ENCODE measurements around the gene DCAF4L1. TPM values are rescaled to one million over a fixed set of nuclear protein-coding genes. Genes with fewer than 3 reads are reported as not detected.

The DCAF4L1 gene
- total and polyA plus RNA-seq, 2 of the 4 experiments (the other 2 are of a cell fraction): 0.07 to 0.18 TPM

DNA sequence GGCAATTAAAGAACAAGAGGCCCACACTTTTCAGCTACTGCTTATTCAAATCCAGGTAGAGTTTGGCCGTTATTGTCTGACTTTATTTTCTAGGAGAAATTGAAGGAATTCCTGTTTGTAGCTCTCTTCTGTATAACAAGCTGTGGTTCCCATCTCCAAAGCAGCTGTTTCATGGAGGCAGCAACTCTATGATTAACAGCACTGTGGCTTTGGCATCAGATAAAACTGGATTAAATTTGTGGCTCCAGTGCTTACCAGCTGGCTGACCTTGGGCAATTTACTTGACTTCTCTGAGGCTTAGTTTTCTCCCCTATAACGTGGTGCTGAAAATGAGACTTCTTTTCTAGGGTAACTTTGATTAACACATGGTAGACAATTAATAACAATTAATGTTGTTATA lies 36.9 kb downstream of the DCAF4L1 start:
- Histone ChIP-seq H3K23ac (ENCODE audit: low read depth, low read length) (no peak overlapping the region), H3K27ac (ENCODE audit: insufficient read depth, low read length) (no peak overlapping the region), H2AK5ac (ENCODE audit: low read depth, low read length) (no peak overlapping the region), H3K9ac (ENCODE audit: low read depth, low read length) (no peak overlapping the region), H4K8ac (ENCODE audit: low read depth in 2 of 2, low read length in 2 of 2) (no peak overlapping the region), H4K20me1 (ENCODE audit: insufficient read depth, low read length) (no peaks in the 10 kb centered on the region), H3K79me1 (ENCODE audit: low read depth in 1 of 2, low read length in 2 of 2) (peaks cover 6 to 17% of the 10 kb centered on the region in 2 experiments; a peak in 3 of 4 replicates), H2AK9ac (replicated peaks; ENCODE audit: low read depth, low read length, poor library complexity) (no peak overlapping the region), H2BK120ac (ENCODE audit: low read depth, low read length) (no peak overlapping the region), H3K9me1 (ENCODE audit: insufficient read depth, low read length) (no peaks in the 10 kb centered on the region), H3K18ac (ENCODE audit: low read depth, low read length) (no peak overlapping the region), H3K27me3 (ENCODE audit: control insufficient read depth, insufficient read depth, low read length) (no peaks in the 10 kb centered on the region), H2BK5ac (ENCODE audit: low read depth, low read length, poor library complexity, severe bottlenecking) (no peak overlapping the region), H3K4ac (ENCODE audit: low read depth, low read length) (no peak overlapping the region), H3K36me3 (ENCODE audit: control insufficient read depth, insufficient read depth, low read length) (peaks cover 5% of the 10 kb centered on the region), H3K4me2 (ENCODE audit: low read depth, low read length) (no peak overlapping the region), H4K5ac (ENCODE audit: low read depth, low read length) (no peak overlapping the region), H3K9me3 (ENCODE audit: control insufficient read depth, insufficient read depth, low read length) (no peaks in the 10 kb centered on the region), H2BK15ac (ENCODE audit: low read depth, low read length) (no peak overlapping the region), H3K4me3 (ENCODE audit: insufficient read depth, low read depth, low read length) (no peak overlapping the region), H2BK20ac (ENCODE audit: low read depth, low read length) (no peak overlapping the region), H3K56ac (ENCODE audit: extremely low read depth, insufficient read depth, low read length) (no peak overlapping the region), H3K14ac (replicated peaks; ENCODE audit: low read depth, low read length) (no peak overlapping the region), H3K4me1 (ENCODE audit: control insufficient read depth, insufficient read depth, low read length) (no peaks in the 10 kb centered on the region), H2AFZ (replicated peaks; ENCODE audit: low read length, poor library complexity) (no peak overlapping the region), H4K91ac (ENCODE audit: insufficient read depth, low read depth, low read length) (no peak overlapping the region)
- WGBS, 2 experiments (ENCODE audit: extremely low coverage in 2 of 2, insufficient read length in 1 of 2): no CpG with 5 or more reads among the region's 2 CpGs
- in situ Hi-C loops (cut with MboI; ENCODE audit: low sequenced_read_pairs) (no loop called here), intact Hi-C loops (cut with micrococcal nuclease) (no loop called here), dilution Hi-C loops (cut with HindIII; ENCODE audit: low sequenced_read_pairs, unreplicated experiment) (no loop called here)
- ATAC-seq (ENCODE audit: low read depth) (no peak), DNase-seq (no peak)
- no TSS peak for BruUV-seq (replicated peaks)
- POLR2A ChIA-PET (ENCODE audit: unreplicated experiment): no interaction called here
- TF ChIP-seq MAZ (IDR thresholded peaks at IDR 0.05; ENCODE audit: borderline replicate concordance, low read depth, low read length) (no peak), RAD21 (IDR thresholded peaks at IDR 0.05; ENCODE audit: low read length) (no peak), RFX5 (IDR thresholded peaks at IDR 0.05; ENCODE audit: low read depth, low read length) (no peak), CHD1 (IDR thresholded peaks at IDR 0.05; ENCODE audit: low read depth, low read length) (no peak), BHLHE40 (IDR thresholded peaks at IDR 0.05; ENCODE audit: low read depth, low read length) (no peak)
- TF ChIP-seq, protein P1, sequence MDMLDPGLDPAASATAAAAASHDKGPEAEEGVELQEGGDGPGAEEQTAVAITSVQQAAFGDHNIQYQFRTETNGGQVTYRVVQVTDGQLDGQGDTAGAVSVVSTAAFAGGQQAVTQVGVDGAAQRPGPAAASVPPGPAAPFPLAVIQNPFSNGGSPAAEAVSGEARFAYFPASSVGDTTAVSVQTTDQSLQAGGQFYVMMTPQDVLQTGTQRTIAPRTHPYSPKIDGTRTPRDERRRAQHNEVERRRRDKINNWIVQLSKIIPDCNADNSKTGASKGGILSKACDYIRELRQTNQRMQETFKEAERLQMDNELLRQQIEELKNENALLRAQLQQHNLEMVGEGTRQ (IDR thresholded peaks at IDR 0.05; ENCODE audit: low read depth, low read length): no peak
- CTCF ChIA-PET: interaction anchor here (0.7 kb wide), 1 partner anchor 99 kb away, joined by 6 read pairs; no protein-coding TSS in a partner anchor

Other genes starting within 250 kb of the DCAF4L1 start
- not detected in 2 replicates for gene PHOX2B, start 233.0 kb upstream of the DCAF4L1 start, total RNA-seq (2012; rRNA removed)
- gene PHOX2B, start 233.0 kb upstream of the DCAF4L1 start, polyA plus RNA-seq (2012; rRNA removed): not detected in 2 replicates
- gene TMEM33, start 46.3 kb upstream of the DCAF4L1 start, total RNA-seq (2012; rRNA removed): 45.5 and 49.7 TPM in 2 replicates
- 23.6 and 27.5 TPM in 2 replicates for gene TMEM33, start 46.3 kb upstream of the DCAF4L1 start, polyA plus RNA-seq (2012; rRNA removed)
- gene SLC30A9, start 8.8 kb downstream of the DCAF4L1 start, total RNA-seq (2012; rRNA removed): 72.6 and 96.7 TPM in 2 replicates
- 26.6 and 32.0 TPM in 2 replicates for gene SLC30A9, start 8.8 kb downstream of the DCAF4L1 start, polyA plus RNA-seq (2012; rRNA removed)
- gene BEND4, start 170.9 kb downstream of the DCAF4L1 start, total RNA-seq (2012; rRNA removed): not detected in 2 replicates
- gene BEND4, start 170.9 kb downstream of the DCAF4L1 start, polyA plus RNA-seq (2012; rRNA removed): not detected in 2 replicates

Measured in IMR-90 (cell line).